Measurements from ENCODE around the gene NME7.

DNA sequence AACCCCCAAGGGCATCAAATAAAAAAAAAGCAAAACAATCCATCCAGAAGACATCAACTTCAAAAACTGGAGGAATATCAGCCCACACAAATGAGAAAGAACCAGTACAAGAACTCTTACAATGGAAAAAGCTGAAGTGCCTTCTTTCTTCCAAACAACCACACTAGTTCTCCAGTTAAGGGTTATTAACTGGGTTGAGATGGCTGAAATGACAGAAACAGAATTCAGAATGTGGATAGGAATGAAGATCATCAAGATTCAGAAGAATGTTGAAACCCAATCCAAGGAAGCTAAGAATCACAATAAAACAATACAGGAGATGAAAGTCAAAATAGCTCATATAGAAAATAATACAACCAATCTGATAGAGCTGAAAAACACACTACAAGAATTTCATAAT is 104.5 kb downstream of the NME7 start:
- TF ChIP-seq POLR2AphosphoS5 (IDR thresholded peaks at IDR 0.05; ENCODE audit: low read depth, low read length) (no peak), TCF7L2 (IDR thresholded peaks at IDR 0.05; ENCODE audit: low read depth, low read length) (no peak), SIN3A (IDR thresholded peaks at IDR 0.05; ENCODE audit: borderline replicate concordance, insufficient read depth, low read depth, low read length) (no peak)
- TF ChIP-seq, protein P1, sequence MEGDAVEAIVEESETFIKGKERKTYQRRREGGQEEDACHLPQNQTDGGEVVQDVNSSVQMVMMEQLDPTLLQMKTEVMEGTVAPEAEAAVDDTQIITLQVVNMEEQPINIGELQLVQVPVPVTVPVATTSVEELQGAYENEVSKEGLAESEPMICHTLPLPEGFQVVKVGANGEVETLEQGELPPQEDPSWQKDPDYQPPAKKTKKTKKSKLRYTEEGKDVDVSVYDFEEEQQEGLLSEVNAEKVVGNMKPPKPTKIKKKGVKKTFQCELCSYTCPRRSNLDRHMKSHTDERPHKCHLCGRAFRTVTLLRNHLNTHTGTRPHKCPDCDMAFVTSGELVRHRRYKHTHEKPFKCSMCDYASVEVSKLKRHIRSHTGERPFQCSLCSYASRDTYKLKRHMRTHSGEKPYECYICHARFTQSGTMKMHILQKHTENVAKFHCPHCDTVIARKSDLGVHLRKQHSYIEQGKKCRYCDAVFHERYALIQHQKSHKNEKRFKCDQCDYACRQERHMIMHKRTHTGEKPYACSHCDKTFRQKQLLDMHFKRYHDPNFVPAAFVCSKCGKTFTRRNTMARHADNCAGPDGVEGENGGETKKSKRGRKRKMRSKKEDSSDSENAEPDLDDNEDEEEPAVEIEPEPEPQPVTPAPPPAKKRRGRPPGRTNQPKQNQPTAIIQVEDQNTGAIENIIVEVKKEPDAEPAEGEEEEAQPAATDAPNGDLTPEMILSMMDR (IDR thresholded peaks at IDR 0.05) = no peak
- TF ChIP-seq, protein P2, sequence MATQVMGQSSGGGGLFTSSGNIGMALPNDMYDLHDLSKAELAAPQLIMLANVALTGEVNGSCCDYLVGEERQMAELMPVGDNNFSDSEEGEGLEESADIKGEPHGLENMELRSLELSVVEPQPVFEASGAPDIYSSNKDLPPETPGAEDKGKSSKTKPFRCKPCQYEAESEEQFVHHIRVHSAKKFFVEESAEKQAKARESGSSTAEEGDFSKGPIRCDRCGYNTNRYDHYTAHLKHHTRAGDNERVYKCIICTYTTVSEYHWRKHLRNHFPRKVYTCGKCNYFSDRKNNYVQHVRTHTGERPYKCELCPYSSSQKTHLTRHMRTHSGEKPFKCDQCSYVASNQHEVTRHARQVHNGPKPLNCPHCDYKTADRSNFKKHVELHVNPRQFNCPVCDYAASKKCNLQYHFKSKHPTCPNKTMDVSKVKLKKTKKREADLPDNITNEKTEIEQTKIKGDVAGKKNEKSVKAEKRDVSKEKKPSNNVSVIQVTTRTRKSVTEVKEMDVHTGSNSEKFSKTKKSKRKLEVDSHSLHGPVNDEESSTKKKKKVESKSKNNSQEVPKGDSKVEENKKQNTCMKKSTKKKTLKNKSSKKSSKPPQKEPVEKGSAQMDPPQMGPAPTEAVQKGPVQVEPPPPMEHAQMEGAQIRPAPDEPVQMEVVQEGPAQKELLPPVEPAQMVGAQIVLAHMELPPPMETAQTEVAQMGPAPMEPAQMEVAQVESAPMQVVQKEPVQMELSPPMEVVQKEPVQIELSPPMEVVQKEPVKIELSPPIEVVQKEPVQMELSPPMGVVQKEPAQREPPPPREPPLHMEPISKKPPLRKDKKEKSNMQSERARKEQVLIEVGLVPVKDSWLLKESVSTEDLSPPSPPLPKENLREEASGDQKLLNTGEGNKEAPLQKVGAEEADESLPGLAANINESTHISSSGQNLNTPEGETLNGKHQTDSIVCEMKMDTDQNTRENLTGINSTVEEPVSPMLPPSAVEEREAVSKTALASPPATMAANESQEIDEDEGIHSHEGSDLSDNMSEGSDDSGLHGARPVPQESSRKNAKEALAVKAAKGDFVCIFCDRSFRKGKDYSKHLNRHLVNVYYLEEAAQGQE (IDR thresholded peaks at IDR 0.05; ENCODE audit: insufficient read depth in 1 of 2, low read depth in 2 of 2, low read length in 1 of 2) = no peak
